GM21526 (cell line): Measurements from ENCODE around the gene CALHM3.

Experiments used
- ATAC-seq: cut with Tn5 transposase; IDR thresholded peaks from one replicate; pipeline ENCODE4 v1.9.1; 2021; ENCODE audit warnings: moderate library complexity; ENCODE audit not compliant: unreplicated experiment, low FRiP score

Gene CALHM3

DNA sequence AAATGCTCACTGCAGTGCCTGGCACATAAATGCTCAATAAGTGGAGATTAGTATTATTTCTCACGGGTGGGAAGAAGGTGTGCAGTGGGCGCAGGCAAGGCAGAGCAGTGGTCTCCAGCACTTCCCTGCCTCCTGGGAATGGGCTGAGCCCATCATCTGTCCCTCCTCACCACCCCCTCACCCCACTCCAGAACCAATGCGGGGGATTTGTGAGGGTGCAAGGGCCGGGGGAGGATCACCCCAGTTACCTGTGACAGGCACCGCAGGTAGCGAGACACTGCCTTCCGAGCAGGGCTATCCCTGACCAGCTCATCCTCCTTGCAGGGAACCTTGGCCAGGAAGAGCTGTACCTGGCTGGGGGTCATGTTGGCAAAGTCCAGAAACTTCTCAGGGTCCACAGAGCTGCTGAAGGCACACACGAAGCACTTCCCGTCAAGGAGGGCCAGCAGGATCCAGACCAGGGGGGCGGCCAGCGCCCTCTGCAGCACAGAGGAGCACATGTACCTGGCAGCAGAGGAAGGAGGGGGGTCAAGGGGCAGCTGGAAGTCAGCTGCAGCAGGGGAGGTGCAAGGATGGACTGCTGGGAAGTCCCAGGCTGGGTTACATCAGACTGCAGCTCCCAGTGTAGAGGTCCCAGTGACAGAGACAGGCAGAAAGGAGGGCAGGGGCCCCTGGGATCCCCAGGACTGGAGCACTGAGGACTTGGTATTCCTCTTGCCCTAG is 2.8 kb downstream of the CALHM3 start:
- no peak for ATAC-seq

DNA sequence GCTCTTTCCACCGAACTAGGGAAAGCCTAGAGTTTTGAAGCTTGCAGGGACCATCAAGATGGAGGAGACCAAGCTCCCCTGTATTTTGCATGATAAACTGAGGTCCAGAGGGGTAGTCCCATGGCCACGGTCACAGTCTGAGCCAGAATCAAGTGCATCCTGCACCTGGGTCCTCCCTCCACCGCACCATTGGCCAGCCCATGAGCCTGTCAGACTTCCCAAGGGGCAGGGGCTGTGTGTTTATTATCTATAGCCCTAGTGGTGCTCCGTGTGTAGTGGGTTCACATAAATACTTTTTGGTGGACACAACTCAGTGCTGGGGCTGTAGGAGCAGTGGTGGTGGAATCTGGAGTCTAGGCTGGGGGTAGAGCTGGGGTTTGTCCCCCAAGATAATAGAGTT is 3.6 kb downstream of the CALHM3 start:
- no peak for ATAC-seq

DNA sequence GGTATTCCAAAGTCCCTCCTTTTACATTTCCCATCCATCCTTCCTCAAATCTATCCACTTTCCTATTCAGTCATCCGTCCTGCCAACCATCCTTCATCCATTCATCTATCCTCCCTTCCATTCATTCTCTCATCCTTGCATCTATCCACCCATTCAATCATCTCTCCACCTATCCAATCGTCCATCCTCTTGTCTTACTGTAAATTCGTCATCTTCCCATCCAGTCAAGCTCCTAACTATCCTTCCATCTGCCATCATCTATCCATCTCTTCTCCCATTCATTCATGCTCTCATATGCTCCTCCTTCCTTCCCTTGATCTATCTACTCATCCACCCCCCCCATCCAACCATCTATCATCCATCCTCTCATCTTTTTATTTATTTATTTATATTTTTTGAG is 5.0 kb downstream of the CALHM3 start:
- no peak for ATAC-seq

DNA sequence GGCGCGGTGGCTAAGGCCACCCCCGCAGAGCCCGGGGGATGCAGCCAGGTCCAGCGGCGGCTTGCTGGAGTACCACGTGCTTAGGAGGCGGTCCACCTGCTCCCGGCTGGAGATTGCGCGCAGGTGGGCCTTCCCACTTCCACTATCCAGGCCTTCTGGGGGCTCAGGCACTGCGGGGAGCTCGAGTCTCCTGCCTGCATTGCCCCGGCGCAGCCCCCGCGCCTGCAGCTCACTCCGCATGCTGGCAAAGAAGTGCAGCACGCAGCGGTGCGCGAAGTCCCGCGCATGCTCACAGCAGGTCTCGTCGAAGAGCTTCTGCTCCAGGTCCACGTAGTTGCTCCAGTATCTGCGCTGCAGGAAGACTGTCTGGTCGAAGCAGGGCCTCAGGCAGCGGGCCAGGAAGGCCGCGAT is 5.8 kb downstream of the CALHM3 start:
- no peak for ATAC-seq

DNA sequence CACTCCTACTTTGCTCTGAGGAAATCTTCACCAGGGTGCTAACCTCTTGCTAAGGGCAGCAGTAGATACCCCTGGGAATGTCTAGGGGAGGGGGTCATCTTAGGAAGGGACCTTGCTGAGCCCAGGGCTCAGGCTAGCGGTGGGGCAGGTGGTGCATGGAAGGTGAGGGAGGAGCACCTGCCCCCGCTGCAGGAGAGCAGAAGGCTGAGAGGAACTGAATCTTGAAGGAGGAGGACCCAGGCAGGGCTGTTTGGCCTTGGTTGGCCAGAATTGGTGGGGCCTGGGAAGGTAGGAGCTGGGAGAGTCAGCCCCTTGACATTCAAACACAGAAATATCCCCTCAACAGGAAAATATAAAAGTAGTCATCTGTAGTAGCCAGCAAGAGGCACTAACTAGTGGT is 7.0 kb downstream of the CALHM3 start:
- no peak for ATAC-seq

DNA sequence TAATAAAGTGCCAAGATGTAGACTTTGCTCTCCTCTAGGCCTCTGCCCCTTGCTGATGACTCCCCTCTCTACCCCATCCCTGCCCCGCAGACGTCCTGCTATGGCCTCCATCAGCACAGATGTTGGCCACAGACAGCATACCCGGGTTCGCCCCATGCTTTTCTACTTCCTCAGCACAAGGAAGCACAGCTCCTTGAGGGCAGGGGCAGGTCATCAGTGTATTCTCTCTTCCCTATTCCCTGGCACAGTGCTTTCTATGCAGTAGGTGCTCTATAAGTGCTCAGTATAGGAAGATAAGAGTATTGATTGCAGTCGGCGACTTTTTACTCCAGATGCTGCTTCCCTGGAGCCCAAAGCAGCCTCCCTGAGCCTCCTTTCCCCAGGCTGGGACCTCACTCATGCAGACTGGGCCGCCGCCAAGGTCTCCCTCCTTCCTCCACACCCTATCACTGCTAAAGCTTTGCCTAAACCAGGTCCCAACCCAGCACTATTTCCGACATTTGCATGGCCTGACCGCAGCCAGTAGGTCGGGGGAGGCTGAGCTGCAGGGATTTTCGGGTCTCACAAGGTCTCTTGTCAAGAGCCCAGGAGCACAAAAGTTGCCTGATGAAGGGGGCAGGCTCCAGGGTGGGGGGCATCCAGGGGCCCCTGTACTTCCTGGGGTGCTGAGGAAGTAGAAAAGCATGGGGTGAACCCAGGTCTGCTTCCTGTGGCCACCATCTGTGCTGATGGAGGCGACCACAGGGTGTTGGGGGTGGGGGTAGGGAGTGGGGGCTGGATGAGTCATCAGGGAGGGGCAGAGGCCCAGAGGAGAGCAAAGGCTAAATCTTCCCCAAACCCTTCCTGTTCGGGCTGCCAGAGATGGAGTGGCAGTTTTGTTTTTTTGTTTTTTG is 8.0 kb downstream of the CALHM3 start:
- peak; percentile 71 for ATAC-seq

GRCh38 chr10:103469201-103469600 is 9.8 kb downstream of the CALHM3 start:
- ATAC-seq, result no peak

DNA sequence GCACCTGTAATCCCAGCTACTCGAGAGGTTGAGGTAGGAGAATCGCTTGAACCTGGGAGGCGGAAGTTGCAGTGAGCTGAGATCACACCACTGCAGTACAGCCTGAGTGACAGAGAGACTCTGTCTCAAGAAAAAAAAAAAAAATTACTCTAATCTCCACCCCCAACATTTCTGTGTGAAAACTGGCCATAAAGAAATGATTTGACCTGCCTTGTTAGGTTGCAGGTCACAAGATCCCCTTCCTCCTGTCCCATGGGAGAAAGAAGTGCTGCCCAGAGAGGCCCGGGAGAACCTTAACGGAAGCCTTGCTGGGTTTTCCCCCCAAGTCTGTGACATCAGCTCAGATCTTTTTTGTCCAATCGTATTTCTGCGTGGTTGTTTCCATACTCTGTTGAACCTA is 11.6 kb downstream of the CALHM3 start:
- no peak for ATAC-seq

- ATAC-seq, result no peak
Measured at GRCh38 chr10:103466734-103467133, 12.3 kb downstream of the CALHM3 start.

DNA sequence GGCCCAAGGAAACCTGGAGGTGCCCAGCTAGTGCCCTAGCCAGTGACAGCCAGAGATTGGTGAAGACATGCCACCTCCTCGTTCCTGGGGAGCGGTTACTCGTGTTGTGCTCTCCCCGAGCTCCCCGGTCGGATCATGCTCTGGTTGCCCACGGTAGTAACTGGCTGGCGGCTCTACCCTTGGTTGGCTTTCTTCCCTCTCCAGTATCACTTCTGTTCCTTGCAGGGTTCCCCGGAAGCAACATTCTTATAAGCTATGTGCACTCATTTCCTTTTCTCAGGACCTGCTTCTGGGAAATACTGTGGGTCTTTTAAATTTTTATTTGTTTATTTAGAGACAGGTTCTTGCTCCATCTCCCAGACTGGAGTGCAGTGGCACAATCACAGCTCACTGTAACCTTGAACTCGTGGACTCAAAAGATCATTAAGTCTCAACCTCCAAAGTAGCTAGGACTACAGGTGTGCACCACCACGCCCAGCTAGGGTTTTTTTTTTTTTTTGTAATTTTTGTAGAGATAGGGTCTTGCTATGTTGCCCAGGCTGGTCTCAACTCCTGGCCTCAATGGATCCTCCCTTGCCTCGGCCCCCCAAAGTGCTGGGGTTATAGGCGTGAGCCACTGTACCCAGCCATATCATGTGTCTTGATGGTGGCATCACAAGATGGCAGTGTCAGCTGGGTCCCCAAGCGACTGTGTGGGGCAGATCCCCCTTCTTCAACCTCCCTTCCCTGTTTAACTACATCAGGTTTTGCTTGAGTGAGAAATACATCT is 13.4 kb downstream of the CALHM3 start:
- ATAC-seq, result no peak

- ATAC-seq, result no peak
Measured at GRCh38 chr10:103463499-103463898, 15.5 kb downstream of the CALHM3 start.

DNA sequence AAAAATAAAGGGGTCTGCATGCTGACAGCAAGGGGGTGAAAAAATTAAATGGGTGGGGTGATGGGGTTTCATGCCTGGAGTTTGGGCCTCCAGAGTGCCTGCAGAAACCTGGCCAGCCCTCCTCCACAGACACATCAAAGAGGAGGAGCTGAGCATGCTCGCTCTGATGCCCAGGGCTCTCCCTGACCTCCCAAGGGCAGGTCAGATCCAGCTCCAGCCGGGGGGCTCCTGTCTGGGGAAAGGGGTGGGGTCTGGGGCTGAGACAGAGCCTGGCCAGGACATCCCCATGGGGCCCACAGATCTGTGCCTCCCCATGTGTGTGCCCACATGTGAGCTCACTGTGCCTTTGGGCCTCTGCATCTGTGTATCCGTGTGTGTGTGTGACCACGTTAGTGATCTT is 19.4 kb downstream of the CALHM3 start:
- ATAC-seq, result no peak

DNA sequence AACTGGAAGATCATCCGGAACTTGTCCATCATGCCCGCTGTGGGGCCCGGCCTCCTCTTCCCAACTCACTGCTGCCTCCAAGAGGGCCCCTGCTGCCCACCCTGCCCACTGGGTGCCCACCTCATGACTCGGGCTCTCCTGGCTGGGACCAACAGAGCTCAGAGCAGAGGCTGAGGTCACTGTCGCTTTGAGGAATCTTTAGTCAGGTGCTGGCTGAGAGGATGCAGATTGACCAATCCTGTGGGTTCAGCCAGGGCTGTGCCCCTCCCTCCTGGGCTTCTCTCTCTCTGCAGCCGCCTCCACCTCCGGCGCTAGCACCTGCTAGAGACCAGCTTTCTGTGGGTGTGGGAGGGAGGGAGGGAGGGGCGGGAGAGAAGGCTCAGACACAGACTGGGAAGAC is 20.3 kb downstream of the CALHM3 start, which contains the start of gene CALHM1:
CALHM1 (minus strand) TSS at position 181 of the 400 bp plus-strand sequence; CDS start at position 32, 149 bp downstream.
- peak; percentile 63 for ATAC-seq

- no peak for ATAC-seq
Measured at GRCh38 chr10:103457896-103458583, 21.0 kb downstream of the CALHM3 start.

DNA sequence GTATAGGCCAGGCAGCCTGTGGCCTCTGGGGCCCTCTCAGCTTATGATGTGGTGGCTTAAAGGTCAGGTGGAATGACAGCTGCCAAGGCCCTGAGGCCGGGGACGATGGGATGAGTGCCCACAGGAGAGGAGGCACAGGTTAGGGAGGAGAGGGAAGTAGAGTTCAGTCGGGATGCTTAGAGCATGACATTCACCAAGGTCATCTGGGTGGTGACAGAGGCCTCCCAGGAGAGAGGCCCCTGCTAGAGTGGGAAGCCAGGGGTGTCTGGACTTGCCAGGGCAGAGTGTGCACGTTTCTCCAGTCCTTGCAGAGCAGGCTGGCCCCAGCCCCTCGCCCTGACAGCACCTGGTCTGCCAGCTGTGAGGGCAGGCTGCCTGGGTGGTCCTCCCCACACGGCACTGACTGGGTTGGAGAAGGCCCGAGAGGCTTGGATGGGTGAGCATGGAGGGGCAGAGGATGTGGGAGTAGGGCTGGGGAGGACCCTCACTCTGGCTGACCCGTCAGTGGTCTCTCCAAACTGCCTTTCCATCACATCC is 21.8 kb downstream of the CALHM3 start:
- no peak for ATAC-seq

DNA sequence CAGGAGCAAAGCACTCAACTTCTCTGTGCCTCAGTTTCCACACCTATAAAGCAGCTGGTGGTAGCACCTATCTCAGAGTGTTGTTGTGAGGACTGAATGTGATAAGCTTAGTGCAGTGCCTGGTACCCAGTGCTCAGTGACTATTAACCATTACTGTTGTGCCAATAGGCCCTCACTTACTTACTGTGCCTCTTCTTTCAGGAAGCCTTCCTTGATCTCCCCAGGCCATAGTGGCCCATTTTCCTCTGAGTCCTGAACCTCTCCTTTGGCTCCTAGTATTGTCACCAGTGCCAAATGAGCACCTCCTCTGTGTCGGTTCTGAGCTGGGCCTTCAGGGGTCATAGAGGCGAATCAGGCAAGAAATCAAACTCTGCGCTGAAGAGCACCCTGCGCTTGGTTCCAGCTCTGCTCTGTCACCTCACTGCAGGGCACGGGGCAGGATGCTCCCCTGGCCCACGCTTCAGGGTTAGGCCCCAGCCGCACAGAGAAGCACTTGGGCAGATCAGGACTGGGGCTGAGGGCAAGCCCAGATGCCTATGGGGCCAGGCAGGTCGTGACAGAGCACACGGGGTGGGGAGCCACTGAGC is 22.9 kb downstream of the CALHM3 start:
- no peak for ATAC-seq

DNA sequence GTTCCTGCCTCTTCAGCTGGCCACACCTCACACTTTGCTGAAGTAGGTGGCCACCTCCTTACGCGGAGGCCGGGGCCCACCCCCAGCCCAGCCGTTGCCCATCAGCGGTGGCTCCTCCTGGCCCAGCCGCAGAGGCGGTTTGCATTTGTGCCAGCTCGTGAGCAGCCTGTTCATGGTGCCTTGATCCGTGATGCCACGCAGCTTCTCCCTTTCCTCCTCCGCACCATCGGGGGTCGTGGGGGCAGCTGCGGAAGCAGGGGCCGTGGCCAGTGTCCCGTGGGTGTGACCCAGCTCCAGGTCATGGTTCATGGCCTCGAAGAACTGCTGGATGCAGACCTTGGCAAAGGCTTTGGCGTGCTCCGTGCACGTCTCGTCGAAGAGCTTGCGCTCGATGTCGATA is 23.8 kb downstream of the CALHM3 start:
- ATAC-seq, result no peak

DNA sequence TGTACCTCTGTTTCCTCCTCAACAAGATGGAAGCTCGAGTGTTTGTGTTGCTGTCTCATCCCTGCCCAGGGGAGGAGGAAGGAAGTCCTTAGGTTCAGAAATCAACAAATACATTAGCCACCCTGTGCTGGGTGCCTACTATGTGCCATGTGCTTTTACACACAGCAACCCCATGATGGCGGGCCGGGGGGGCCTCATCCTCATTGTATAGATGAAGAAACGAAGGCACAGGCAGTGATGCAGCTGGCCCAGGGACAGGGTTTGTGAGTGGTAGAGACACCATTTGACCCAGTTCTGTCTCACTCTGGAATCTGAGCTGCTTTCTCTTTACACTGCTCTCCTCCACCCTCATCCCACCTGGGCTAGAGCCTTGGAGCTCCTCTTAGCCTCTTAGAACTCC is 25.0 kb downstream of the CALHM3 start:
- ATAC-seq, result no peak

DNA sequence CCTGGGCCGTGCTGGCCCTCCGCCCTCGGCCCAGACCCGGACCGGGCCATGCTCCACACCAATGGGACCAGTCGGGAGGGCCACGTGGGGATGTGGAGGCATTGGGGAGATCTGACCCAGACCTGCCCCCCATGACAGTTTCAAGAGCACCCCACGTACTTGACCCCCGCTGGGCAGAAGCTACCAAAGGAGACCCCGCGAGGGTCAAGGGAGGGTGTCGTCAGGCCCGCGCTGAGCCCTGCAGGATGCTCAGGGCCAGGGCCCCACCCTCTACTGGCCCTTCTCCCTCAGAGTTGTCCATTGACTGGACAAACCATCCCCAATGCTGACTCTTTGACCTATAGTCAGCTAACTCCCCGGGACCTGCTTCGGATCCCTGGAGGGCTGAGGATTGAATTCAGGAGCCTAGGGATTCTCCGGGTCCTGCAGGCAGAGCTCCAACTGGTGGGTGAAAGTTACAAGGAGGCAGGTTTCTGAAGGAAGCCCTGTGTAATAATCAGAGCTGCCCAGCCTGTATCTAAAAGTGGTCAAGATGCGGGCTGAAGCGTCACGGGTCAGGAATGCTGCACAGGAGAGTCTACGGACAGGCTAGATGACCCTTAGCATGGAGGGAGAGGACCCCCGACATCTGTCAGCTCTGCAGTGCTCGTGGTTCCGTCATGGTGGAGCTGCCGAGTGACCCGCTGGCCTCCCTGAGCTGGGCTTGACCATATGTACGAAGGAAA is 26.4 kb downstream of the CALHM3 start:
- peak; percentile 10 for ATAC-seq
